HG03469 (cell line): ENCODE results near the gene C2CD4C.
"Not testable (repeated sequence)": the region's sequence is repeated elsewhere in the genome, so short reads cannot be mapped to it uniquely, and the experiment has no call there.

Experiments
- ATAC-seq: cut with Tn5 transposase; IDR thresholded peaks from one replicate; pipeline ENCODE4 v1.9.1; 2021; ENCODE audit warnings: mild to moderate bottlenecking, moderate library complexity, moderate number of reproducible peaks; ENCODE audit not compliant: unreplicated experiment

The C2CD4C gene

GRCh38 chr19:439167-439900 is 30.4 kb upstream of the C2CD4C start:
- ATAC-seq = no peak

- ATAC-seq = no peak
These were observed 29.5 kb upstream of the C2CD4C start for GRCh38 chr19:438416-438958.

- no peak for ATAC-seq
These were observed 28.1 kb upstream of the C2CD4C start for GRCh38 chr19:437041-437440.

GRCh38 chr19:436413-436950 is 27.5 kb upstream of the C2CD4C start:
- no peak for ATAC-seq

GRCh38 chr19:435707-436412 is 26.9 kb upstream of the C2CD4C start:
- ATAC-seq = no peak

GRCh38 chr19:435056-435706 is 26.2 kb upstream of the C2CD4C start:
- no peak for ATAC-seq

GRCh38 chr19:434152-434960 is 25.4 kb upstream of the C2CD4C start:
- no peak for ATAC-seq

- ATAC-seq = no peak
These were observed 21.8 kb upstream of the C2CD4C start for GRCh38 chr19:430701-431100.

- no peak for ATAC-seq
These were observed 19.2 kb upstream of the C2CD4C start for GRCh38 chr19:428149-428548.

GRCh38 chr19:427675-428074 is 18.7 kb upstream of the C2CD4C start:
- not testable (repeated sequence) for ATAC-seq

GRCh38 chr19:426725-427445 is 17.9 kb upstream of the C2CD4C start:
- ATAC-seq = no peak

- ATAC-seq = no peak
These were observed 16.1 kb upstream of the C2CD4C start for GRCh38 chr19:425056-425455.

- ATAC-seq = no peak
These were observed 15.6 kb upstream of the C2CD4C start for GRCh38 chr19:424546-424945.

- ATAC-seq = no peak
These were observed 14.9 kb upstream of the C2CD4C start for GRCh38 chr19:423691-424466.

- ATAC-seq = not testable (repeated sequence)
These were observed 13.9 kb upstream of the C2CD4C start for GRCh38 chr19:422917-423226.

- ATAC-seq = no peak
These were observed 13.4 kb upstream of the C2CD4C start for GRCh38 chr19:422213-422916.

GRCh38 chr19:419721-420515 is 11.0 kb upstream of the C2CD4C start:
- ATAC-seq = no peak
